ENCODE data around the gene SMG9. TPM values are rescaled to one million over a fixed set of nuclear protein-coding genes. Genes with fewer than 3 reads are reported as not detected.

Gene SMG9
- polyA plus RNA-seq, 1 of the 3 experiments (the other 2 are of a cell fraction): 24.3 TPM

- 85% methylated on average over 11 of the region's 15 CpGs for WGBS (ENCODE audit: low lambda C conversion rate)
- Histone ChIP-seq H3K4me1 (ENCODE audit: control insufficient read depth in 1 of 2, insufficient read depth in 2 of 2, low read depth in 1 of 2, low read length in 1 of 2) (peaks cover 0 to 9% of the 10 kb centered on the region in 2 experiments; a peak in 1 of 4 replicates), H3K9me2 (no peaks in the 10 kb centered on the region), H3K27ac (ENCODE audit: low read depth in 2 of 2, low read length in 1 of 2) (no peak overlapping the region), H3K79me2 (ENCODE audit: insufficient read depth) (no peaks in the 10 kb centered on the region), H3K4me3 (ENCODE audit: low read depth in 2 of 2, low read length in 1 of 2) (no peak overlapping the region), H3K9me3 (no peaks in the 10 kb centered on the region), H3K27me3 (ENCODE audit: insufficient read depth) (no peaks in the 10 kb centered on the region), H4K20me1 (ENCODE audit: insufficient read depth) (no peaks in the 10 kb centered on the region), H3F3A (replicated peaks; ENCODE audit: insufficient read depth) (peaks cover 6% of the 10 kb centered on the region), H3K9ac (no peak overlapping the region), H2AFZ (ENCODE audit: low read depth) (no peak overlapping the region), H3K36me3 (replicated peaks in 1 of 2; ENCODE audit: control insufficient read depth in 1 of 2, insufficient read depth in 2 of 2, low read length in 1 of 2) (peaks cover 11 to 30% of the 10 kb centered on the region in 2 experiments), H3K4me2 (no peak overlapping the region)
- ChIA-PET CTCF (interaction anchor here (1.2 to 2.1 kb wide), 2 partner anchors 18 to 58 kb away, joined by 3 to 9 read pairs; no protein-coding TSS in a partner anchor), POLR2A (no interaction called here)
- TF ChIP-seq JUND (IDR thresholded peaks at IDR 0.05): no peak
- TF ChIP-seq RFX5 (IDR thresholded peaks at IDR 0.05; ENCODE audit: low read length): no peak
- no peak for TF ChIP-seq SIN3A (IDR thresholded peaks at IDR 0.05; ENCODE audit: borderline replicate concordance, low read depth, low read length)
- no peak for TF ChIP-seq GATA2 (CRISPR knock-in tag; IDR thresholded peaks at IDR 0.05)
- TF ChIP-seq EP300 (IDR thresholded peaks at IDR 0.05; ENCODE audit: borderline replicate concordance in 1 of 2, low read depth in 1 of 2, low read length in 1 of 2): no peak
- no peak for TF ChIP-seq MAX (IDR thresholded peaks at IDR 0.05; ENCODE audit: low read depth)
- no peak for TF ChIP-seq CTCF (IDR thresholded peaks at IDR 0.05)
- no peak for TF ChIP-seq ELF1 (IDR thresholded peaks at IDR 0.05)
- no peak for TF ChIP-seq CHD2 (IDR thresholded peaks at IDR 0.05; ENCODE audit: low read length, partially characterized antibody)
- TF ChIP-seq TAF1 (IDR thresholded peaks at IDR 0.05; ENCODE audit: borderline replicate concordance, low read depth, low read length): no peak
- TF ChIP-seq TCF12 (IDR thresholded peaks at IDR 0.05): no peak
- TF ChIP-seq RAD21 (IDR thresholded peaks at IDR 0.05; ENCODE audit: low read length): no peak
- no peak for TF ChIP-seq YY1 (IDR thresholded peaks at IDR 0.05; ENCODE audit: low read depth)
- no peak for TF ChIP-seq TEAD4 (IDR thresholded peaks at IDR 0.05; ENCODE audit: borderline replicate concordance, insufficient read depth)
- no peak for TF ChIP-seq REST (IDR thresholded peaks at IDR 0.05; ENCODE audit: low read depth, low read length)
- no peak for TF ChIP-seq MEF2A (IDR thresholded peaks at IDR 0.05; ENCODE audit: borderline replicate concordance, low read depth)
- TF ChIP-seq RCOR1 (IDR thresholded peaks at IDR 0.05; ENCODE audit: low read length): no peak
- no peak for TF ChIP-seq EZH2phosphoT487 (IDR thresholded peaks at IDR 0.05; ENCODE audit: borderline replicate concordance, low read depth)
- DNase-seq: no peak
Observed at GRCh38 chr19:43726736-43727592, 27.8 kb downstream of the SMG9 start.

Measured in SK-N-SH (cell line).